Liver (tissue), 9 donors: ENCODE measurements around the gene MAN2A2. TPM values are rescaled to one million over a fixed set of nuclear protein-coding genes. Genes with fewer than 3 reads are reported as not detected.

Source experiments
- DNase-seq: peaks from one replicate; pipeline ENCODE4 v3.0.0-alpha.2; 2017; ENCODE audit warnings: low spot score
- H3K27ac ChIP-seq, 2 donors: one replicate each; pipeline ENCODE4 v1.7.0; 2013; ENCODE audit warnings: inconsistent platforms in 2 of 2, low read length in 2 of 2, control low read depth in 1 of 2, low read depth in 1 of 2, mild to moderate bottlenecking in 1 of 2
- H3K27me3 ChIP-seq, 4 donors: one replicate each; pipeline versions ENCODE4 v1.6.1 to v1.7.0; 2013; ENCODE audit warnings: low read length in 3 of 4, inconsistent platforms in 1 of 4, mild to moderate bottlenecking in 1 of 4, moderate library complexity in 1 of 4; ENCODE audit not compliant: control insufficient read depth in 4 of 4, insufficient read depth in 4 of 4
- H3K36me3 ChIP-seq, 4 donors: one replicate each; pipeline versions ENCODE4 v1.6.1 to v1.7.0; 2013; ENCODE audit warnings: low read length in 3 of 4, mild to moderate bottlenecking in 3 of 4, low read depth in 1 of 4, moderate library complexity in 1 of 4; ENCODE audit not compliant: control insufficient read depth in 4 of 4, insufficient read depth in 3 of 4
- H3K4me1 ChIP-seq, 4 donors: one replicate each; pipeline versions ENCODE4 v1.6.1 to v1.7.0; 2013; ENCODE audit warnings: low read length in 3 of 4, mild to moderate bottlenecking in 3 of 4, moderate library complexity in 1 of 4; ENCODE audit not compliant: control insufficient read depth in 4 of 4, insufficient read depth in 4 of 4
- H3K4me3 ChIP-seq, 3 donors: one replicate each; pipeline versions ENCODE4 v1.6.1 to v1.7.0; 2013; ENCODE audit warnings: low read length in 3 of 3, control low read depth in 1 of 3, low read depth in 1 of 3, mild to moderate bottlenecking in 1 of 3
- H3K9ac ChIP-seq, 2 donors: one replicate each; pipeline ENCODE4 v1.7.0; 2013; ENCODE audit warnings: low read length in 2 of 2, mild to moderate bottlenecking in 2 of 2, moderate library complexity in 2 of 2, control low read depth in 1 of 2, low read depth in 1 of 2
- H3K9me3 ChIP-seq, 4 donors: one replicate each; pipeline versions ENCODE4 v1.6.1 to v1.7.0; 2013; ENCODE audit warnings: low read length in 3 of 4; ENCODE audit not compliant: control insufficient read depth in 4 of 4
- ATF3 ChIP-seq: IDR thresholded peaks from 2 replicates; pipeline ENCODE4 v1.6.1; 2016; ENCODE audit warnings: antibody characterized with exemption
- CTCF ChIP-seq: fragments of 150-350 bp; IDR thresholded peaks from 2 replicates; pipeline ENCODE4 v1.5.1; 2017; ENCODE audit warnings: improper control_type of control experiment, low read depth, low read length; ENCODE audit not compliant: missing input control
- EGR1 ChIP-seq, 2 donors: IDR thresholded peaks; 2 replicates each; pipeline ENCODE4 v1.6.1; 2016 to 2018; ENCODE audit warnings: antibody characterized with exemption in 2 of 2, low read depth in 2 of 2
- FOXA1 ChIP-seq: IDR thresholded peaks from 2 replicates; pipeline ENCODE4 v1.6.1; 2016; ENCODE audit warnings: antibody characterized with exemption
- FOXA2 ChIP-seq: IDR thresholded peaks from 2 replicates; pipeline ENCODE4 v1.6.1; 2016; ENCODE audit warnings: antibody characterized with exemption
- GABPA ChIP-seq, 2 donors: IDR thresholded peaks in 1 of 2; conservative IDR thresholded peaks in 1 of 2; 2 replicates each; pipeline ENCODE4 v1.6.1; 2016; ENCODE audit warnings: antibody characterized with exemption in 2 of 2, mild to moderate bottlenecking in 1 of 2, moderate library complexity in 1 of 2
- HNF4G ChIP-seq: IDR thresholded peaks from 2 replicates; pipeline ENCODE4 v1.6.1; 2016; ENCODE audit warnings: antibody characterized with exemption
- JUND ChIP-seq, 2 donors: IDR thresholded peaks; 2 replicates each; pipeline ENCODE4 v1.6.1; 2016; ENCODE audit warnings: antibody characterized with exemption in 2 of 2
- MAX ChIP-seq: IDR thresholded peaks from 2 replicates; pipeline ENCODE4 v1.6.1; 2016; ENCODE audit warnings: antibody characterized with exemption
- NR2F2 ChIP-seq: IDR thresholded peaks from 2 replicates; pipeline ENCODE4 v1.6.1; 2016; ENCODE audit warnings: antibody characterized with exemption
- RAD21 ChIP-seq, 2 donors: IDR thresholded peaks; 2 replicates each; pipeline ENCODE4 v1.6.1; 2016; ENCODE audit warnings: antibody characterized with exemption in 2 of 2, mild to moderate bottlenecking in 2 of 2
- REST ChIP-seq: IDR thresholded peaks from 2 replicates; pipeline ENCODE4 v1.6.1; 2016; ENCODE audit warnings: antibody characterized with exemption, mild to moderate bottlenecking
- RXRA ChIP-seq, 2 donors: IDR thresholded peaks; 2 replicates each; pipeline ENCODE4 v1.6.1; 2017 to 2018; ENCODE audit warnings: antibody characterized with exemption in 2 of 2, mild to moderate bottlenecking in 1 of 2
- SP1 ChIP-seq: IDR thresholded peaks from 2 replicates; pipeline ENCODE4 v1.6.1; 2018; ENCODE audit warnings: antibody characterized with exemption, mild to moderate bottlenecking
- TAF1 ChIP-seq: conservative IDR thresholded peaks from 2 replicates; pipeline ENCODE4 v1.6.1; 2016; ENCODE audit warnings: antibody characterized with exemption, mild to moderate bottlenecking
- YY1 ChIP-seq: IDR thresholded peaks from 2 replicates; pipeline ENCODE4 v1.6.1; 2016; ENCODE audit warnings: antibody characterized with exemption, mild to moderate bottlenecking
- ZBTB33 ChIP-seq: IDR thresholded peaks from 2 replicates; pipeline ENCODE4 v1.6.1; 2016; ENCODE audit warnings: antibody characterized with exemption
- WGBS: extraction: QIAGEN DNeasy Blood & Tissue Kit; methylation state at CpG from one replicate; pipeline ENCODE4 v1.1.7; 2013; 5-methylcytosine and 5-hydroxymethylcytosine counted together
- polyA plus RNA-seq, 2 donors: library from polyadenylated mRNA; stranded (reverse) in 1 of 2; unstranded in 1 of 2; fragments of 200-250 nt in 1 of 2; fragments of >200 nt in 1 of 2; fragmentation: Nextera tagmentation in 1 of 2; extraction: Ambion mirVana in 1 of 2; gene quantifications; one replicate each; pipeline versions ENCODE4 v1.2.1 to v1.2.3, GENCODE V29; 2013 to 2015
- total RNA-seq, 2 donors: library from RNA; depleted of rRNA; stranded (reverse); fragments of >200 nt; gene quantifications; one replicate each; pipeline ENCODE4 v1.2.3, GENCODE V29; 2014
- donor health status: healthy.
- donor health status: healthy.
- donor health status: healthy.
- donor health status: healthy.
- donor health status: healthy.

Gene MAN2A2
- total and polyA plus RNA-seq, 4 donors, result 17.3 to 111 (median 50.9) TPM

- Histone ChIP-seq H3K4me3 (no peak overlapping the region), H3K36me3 (peaks cover 28 to 63% (median 35%) of the 10 kb centered on the region in 4 donors), H3K4me1 (peaks cover 6 to 24% (median 23%) of the 10 kb centered on the region in 4 donors), H3K27ac (no peak overlapping the region), H3K9ac (no peak overlapping the region), H3K27me3 (no peaks in the 10 kb centered on the region), H3K9me3 (no peaks in the 10 kb centered on the region)
- no peak for DNase-seq
- TF ChIP-seq ZBTB33 (no peak), RAD21 (IDR thresholded peaks at IDR 0.05) (no peak), ATF3 (no peak), REST (no peak), EGR1 (IDR thresholded peaks at IDR 0.05; ENCODE audit: low read depth in 2 of 2) (no peak), SP1 (no peak), JUND (IDR thresholded peaks at IDR 0.05) (no peak), TAF1 (no peak), YY1 (no peak), CTCF (no peak), MAX (no peak), NR2F2 (no peak), GABPA (IDR thresholded peaks at IDR 0.05 in 1 of 2, conservative IDR thresholded peaks at IDR 0.05 in 1 of 2) (no peak), FOXA1 (no peak), FOXA2 (no peak), HNF4G (no peak), RXRA (IDR thresholded peaks at IDR 0.05) (no peak)
- WGBS, result 88% methylated on average over 31 of the region's 31 CpGs
Measured at GRCh38 chr15:90889736-90890456, 13.2 kb upstream of the MAN2A2 start.
